GM21381 (cell line): ENCODE results near the gene NRXN2.

Experiments
- ATAC-seq: cut with Tn5 transposase; IDR thresholded peaks from one replicate; pipeline ENCODE4 v1.9.1; 2021; ENCODE audit warnings: mild to moderate bottlenecking, moderate library complexity; ENCODE audit not compliant: unreplicated experiment

The NRXN2 gene

GRCh38 chr11:64722141-64723065 is 594 bp downstream of the NRXN2 start:
- no peak for ATAC-seq

DNA sequence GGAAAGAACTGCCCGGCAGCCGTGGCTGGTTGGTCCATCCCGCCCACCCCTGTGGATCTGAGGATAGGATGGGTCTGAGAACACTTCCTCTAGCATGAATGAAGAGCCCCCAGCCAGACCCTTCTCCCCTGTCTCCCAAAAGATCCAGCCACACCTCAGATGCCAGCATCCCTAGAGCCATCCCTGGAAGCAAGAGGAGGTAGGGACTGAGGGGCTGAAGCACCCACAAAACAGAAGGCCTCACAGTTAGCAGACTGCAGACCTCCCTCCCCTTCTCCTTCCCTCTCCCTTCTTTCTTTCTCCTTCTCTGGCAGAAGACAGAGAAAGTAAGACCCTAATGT is 1.7 kb downstream of the NRXN2 start:
- no peak for ATAC-seq

DNA sequence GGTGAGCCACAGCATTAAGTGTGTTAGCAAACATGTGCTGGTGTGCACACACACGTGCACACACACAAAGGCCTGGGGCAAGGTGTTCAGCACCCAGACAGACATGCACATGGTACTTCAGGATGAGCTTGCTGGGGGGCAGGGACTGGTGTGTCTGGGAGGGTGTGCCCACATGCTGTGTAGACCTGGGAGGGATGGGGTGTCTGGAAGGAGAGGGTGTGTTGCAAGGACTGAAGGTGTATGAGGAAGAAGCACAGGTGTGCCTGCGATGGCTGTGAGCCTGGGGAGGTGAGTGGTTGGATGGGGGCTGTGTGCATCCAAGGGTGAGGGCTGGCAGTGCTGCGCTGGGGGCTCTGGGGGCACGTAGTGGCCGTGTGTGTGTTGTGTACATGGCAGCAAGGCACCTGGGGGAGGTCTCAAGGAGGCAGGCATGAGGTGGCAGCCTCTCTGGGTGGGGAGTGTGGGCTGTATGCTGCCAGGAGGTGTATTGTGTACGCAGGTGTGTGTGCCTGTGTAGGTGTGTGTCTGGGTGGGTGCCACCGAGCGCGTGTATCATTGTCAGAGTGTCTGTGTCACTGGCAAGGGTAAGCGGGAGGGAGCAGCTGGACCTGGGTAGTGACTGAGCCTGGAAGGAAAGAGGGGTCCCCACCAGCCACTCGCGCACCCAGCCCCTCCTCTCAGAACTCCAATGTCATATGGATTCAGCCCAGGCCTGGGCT is 2.2 kb downstream of the NRXN2 start:
- ATAC-seq: no peak

- ATAC-seq: no peak
Measured at GRCh38 chr11:64720167-64720566, 2.8 kb downstream of the NRXN2 start.

- ATAC-seq: no peak
Measured at GRCh38 chr11:64719406-64719805, 3.6 kb downstream of the NRXN2 start.

- ATAC-seq: no peak
Measured at GRCh38 chr11:64718780-64719124, 4.2 kb downstream of the NRXN2 start.

DNA sequence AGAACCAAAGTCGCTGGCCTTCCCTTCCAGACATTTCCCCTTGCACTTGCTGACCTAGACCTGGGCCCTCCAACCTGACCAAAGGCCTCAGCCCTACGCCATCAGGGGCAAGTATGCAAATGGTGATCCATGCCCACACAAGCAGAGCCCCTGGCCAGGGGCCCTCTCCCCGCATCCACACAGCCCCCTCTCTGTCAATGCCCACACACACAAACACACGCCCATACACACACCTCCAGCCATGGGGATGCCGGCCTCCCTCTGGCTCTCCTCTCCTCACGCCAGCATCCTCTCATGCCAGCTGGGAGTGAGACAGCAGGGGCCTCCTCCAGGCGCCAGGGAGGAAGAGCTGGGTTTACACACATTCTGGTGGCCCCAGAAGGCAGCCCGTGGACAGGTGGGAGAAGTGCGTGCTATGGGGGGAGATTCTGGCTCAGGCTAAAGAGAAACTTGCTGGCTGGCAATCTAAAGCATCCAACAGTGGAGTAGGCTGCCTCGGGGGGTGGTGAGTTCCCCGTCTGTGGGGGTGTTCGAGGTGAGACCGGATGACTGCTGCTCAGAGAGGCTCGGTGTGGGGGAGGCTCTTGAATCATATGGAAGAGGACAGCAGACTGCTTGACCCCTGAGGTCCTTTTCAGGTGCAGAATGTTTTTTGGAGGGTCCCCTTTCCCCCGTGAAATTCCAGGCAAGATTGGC is 4.8 kb downstream of the NRXN2 start:
- ATAC-seq: no peak

- no peak for ATAC-seq
Measured at GRCh38 chr11:64717268-64717578, 5.8 kb downstream of the NRXN2 start.

DNA sequence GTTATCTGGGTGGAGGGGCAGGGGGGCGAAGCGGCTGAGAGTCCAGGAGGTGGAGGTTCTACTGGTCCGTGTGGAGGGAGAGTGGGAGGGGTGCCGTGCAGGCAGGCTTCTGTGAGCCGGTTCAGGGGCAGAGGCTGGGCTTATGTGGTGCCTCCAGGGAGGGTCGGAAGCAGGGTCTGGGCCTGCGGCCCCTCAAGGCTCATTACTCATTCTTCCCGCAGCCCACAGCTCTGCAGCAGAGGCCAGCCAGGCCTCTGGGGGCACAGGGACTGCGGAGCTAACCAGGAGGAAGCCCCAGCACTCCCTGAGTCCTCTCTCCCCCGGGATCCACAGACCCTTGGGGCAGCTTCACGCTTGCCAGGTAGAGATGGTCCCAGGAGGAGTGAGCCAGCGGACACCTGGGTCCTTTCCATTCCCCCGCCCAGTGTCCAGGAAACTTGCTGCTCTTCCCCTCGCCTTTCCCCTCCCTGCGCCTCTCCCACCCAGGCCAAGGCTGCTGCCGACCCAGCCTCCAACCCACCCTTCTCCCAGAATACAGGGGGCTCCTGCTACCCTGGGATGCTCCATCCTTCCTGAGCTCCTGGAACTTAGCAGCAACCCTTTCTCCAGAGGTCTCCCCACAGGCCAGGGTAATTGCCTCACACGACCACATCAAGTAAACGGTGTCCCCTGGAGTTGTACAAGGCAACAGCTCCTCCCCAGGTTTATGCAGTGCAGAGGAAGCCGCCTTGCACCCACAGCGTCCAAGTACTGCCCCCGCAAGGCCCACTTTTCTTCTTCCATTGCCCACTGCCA is 6.3 kb downstream of the NRXN2 start:
- no peak for ATAC-seq

DNA sequence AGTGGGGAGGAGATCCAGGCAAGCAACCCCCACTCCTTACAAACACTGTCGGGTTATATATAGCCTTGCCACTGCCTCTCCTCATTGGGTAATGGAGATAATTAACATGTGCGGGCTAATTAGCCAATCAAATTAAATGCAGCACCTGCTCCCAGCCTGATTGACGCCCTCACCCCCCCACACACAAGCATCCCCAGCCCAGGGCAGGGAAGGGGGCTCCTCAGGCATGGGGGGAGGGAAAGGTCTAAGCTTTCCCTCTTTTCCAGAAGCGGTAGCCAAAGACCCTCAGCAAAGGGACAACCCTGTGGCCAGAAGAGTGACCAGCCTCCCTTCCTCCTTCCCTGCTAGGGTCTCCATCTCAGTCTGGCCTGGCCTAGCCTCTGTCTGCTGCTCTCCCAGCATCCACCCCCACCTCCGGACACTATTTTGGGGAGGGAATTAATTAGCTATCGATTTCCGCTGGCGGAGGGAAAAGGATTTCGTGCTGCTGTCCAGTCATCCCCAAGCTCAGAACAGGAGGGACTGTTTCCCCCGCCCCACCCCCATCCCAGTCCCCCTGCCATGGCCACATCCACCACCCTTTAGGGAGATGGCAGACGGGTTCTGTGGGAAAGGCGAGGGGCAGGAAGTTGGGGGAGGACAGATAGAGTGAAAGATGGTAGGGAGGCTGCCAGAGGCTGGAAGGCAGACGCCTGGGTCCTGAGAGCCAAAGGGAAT is 7.1 kb downstream of the NRXN2 start:
- no peak for ATAC-seq

DNA sequence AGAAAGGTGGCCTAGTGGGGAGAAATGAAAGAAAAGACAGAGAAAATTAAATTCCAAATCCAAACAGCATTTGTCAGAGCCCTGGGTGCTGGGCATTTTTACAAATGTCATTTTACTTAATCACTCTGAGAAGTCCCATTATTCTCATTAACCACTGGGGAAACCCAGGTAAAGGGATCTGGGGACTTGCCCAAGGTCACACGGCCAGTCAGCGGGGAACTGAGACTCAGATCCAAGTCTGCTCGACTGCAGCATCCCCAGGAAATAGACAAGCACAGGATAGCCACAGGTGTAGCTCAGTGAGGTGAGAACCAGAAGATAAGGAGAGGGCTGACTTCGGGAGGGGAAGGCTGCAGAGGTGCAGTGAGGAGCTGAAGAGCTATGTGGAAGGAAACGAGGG is 7.9 kb downstream of the NRXN2 start:
- no peak for ATAC-seq

GRCh38 chr11:64714666-64715065 is 8.3 kb downstream of the NRXN2 start:
- ATAC-seq: no peak

GRCh38 chr11:64713781-64714363 is 9.1 kb downstream of the NRXN2 start:
- no peak for ATAC-seq

GRCh38 chr11:64713016-64713707 is 9.8 kb downstream of the NRXN2 start:
- ATAC-seq: no peak

DNA sequence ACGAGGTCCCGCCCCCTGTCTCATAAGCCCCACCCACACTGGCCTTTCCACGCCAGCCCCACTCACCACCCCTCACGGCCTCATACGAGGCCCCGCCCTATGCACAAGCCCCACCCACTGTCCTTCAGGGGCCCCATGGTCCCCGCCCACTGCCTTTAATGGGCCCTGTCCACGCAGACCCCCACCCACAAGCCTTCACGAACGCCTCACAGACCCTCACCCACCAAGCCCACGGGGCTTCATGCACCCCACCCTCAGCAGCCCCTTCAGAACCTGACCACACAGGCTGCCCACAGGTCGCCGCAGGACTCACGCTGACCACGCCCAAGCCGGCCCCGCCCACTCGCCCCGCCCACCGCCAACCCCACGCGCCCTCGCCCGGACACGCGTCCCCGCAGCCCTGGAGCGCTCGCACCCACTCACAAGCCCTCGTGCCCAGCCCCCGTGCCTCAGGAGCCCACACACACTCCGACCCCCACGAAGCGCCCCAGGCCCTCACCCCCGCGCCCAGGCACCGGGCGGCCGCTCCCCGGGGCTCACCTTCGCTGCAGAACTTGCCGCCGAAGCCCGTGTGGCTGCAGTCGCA is 10.5 kb downstream of the NRXN2 start:
- ATAC-seq: no peak

DNA sequence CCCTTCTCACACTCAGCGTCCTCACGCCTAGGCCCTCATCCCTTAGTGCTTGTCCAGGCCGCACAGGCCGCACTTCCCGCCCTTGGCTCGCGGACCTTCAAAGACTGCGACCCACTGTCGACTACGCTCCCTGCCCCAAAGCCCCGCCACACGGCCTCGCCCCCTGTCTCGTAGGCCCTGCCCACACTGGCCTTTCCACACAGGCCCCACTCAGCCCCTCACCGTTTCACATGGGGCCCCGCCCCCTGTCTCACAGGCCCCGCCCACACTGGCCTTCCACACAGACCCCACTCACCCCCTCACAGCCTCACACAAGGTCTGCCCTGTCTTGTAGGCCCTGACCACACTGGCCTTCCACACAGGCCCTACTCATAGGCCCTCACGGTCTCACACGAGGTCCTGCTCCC is 11.0 kb downstream of the NRXN2 start:
- no peak for ATAC-seq

GRCh38 chr11:64711138-64711955 is 11.7 kb downstream of the NRXN2 start:
- ATAC-seq: no peak

DNA sequence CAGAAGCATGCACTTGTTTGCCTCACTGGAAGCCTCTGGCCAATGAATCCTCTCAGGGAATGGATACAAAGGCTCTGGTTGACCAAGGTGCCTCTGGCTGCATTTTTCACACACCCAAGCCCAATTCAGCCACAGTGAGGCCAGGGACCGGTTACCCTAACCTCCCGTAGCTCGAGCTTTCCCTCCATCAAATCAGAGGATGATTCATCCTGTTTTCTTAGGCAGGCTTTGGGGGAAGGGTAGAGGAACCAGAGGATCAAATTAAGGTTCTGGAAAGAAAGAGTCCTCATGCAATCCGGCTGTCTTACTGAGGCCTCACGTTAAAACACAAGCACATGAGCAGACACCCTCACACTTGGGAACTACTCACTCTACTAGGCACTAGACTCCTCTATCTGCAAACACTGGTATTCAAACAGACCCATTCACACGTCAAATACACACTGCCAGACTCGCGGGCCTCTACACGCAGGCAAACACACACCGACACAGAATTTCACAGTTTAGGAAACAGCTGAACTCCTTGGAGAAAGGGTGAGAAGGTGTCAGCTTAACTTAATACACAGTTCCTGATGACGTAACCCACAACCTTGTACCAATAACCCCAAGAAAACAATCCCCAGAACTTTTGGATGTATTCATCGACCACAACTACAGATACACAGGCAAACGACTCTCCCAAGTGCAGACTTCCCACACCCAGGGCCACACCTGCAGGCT is 12.4 kb downstream of the NRXN2 start:
- ATAC-seq: no peak
